HepG2 (cell line): ENCODE results near the gene SLC22A23. TPM values are rescaled to one million over a fixed set of nuclear protein-coding genes. Genes with fewer than 3 reads are reported as not detected.

Experiments used
- ATAC-seq: fragments of 200-7000 bp; cut with Tn5 transposase; 3 replicates; pipeline ENCODE4 v1.9.1; 2020; ENCODE audit warnings: mild to moderate bottlenecking, moderate library complexity
- BruUV-seq: library from RNA; stranded (reverse); fragments of 400-500 nt; replicated peaks from 2 replicates; lab custom pipeline; 2021; lab: Mats Ljungman, UMichigan
- CTCF ChIA-PET: fragments of 300-600 bp; formaldehyde crosslinking; extraction: SDS; loops from one replicate; lab custom pipeline; 2021; ENCODE audit warnings: low total read pairs, inconsistent platforms, low intra/inter-chr PET ratio; lab: Yijun Ruan, JAX
- POLR2A ChIA-PET: fragments of 350-600 bp; sonication (Branson Sonifier 250); formaldehyde crosslinking; loops from one replicate; lab custom pipeline; 2020; ENCODE audit warnings: antibody characterized with exemption, inconsistent platforms; lab: Yijun Ruan, JAX
- DNase-seq: peaks from one replicate; pipeline ENCODE4 v3.0.0-alpha.2; 2015; ENCODE audit warnings: low spot score
- FAIRE-seq: peaks from 3 replicates; lab custom pipeline; 2011; peaks lifted over from hg19 to GRCh38; lab: Jason Lieb, UNC
- H2AFZ ChIP-seq: one replicate; pipeline ENCODE4 v1.6.1; 2011; ENCODE audit warnings: low read length, inconsistent platforms
- H3K27ac ChIP-seq: fragments of 300-600 bp; 3 replicates; pipeline ENCODE4 v1.8.0; 2011; ENCODE audit warnings: mixed run types, mild to moderate bottlenecking, mixed read lengths, low read length, inconsistent platforms; ENCODE audit not compliant: insufficient read depth; ENCODE audit errors: extremely low read length
- H3K27me3 ChIP-seq, 2 experiments: fragments of 200-600 bp in 1 of 2; 2 replicates in 1 of 2; 3 replicates in 1 of 2; pipeline versions ENCODE4 v1.6.0 to v1.8.0; 2011; ENCODE audit warnings: low read length in 2 of 2, mild to moderate bottlenecking in 2 of 2, moderate library complexity in 2 of 2, inconsistent platforms in 1 of 2; ENCODE audit not compliant: insufficient read depth in 2 of 2, control insufficient read depth in 1 of 2
- H3K36me3 ChIP-seq, 2 experiments: fragments of 200-600 bp in 1 of 2; replicated peaks in 1 of 2; 2 replicates in 1 of 2; 3 replicates in 1 of 2; pipeline versions ENCODE4 v1.5.1 to v1.8.0; 2011; ENCODE audit warnings: low read length in 2 of 2, inconsistent platforms in 1 of 2; ENCODE audit not compliant: insufficient read depth in 2 of 2, control insufficient read depth in 1 of 2
- H3K4me1 ChIP-seq: 2 replicates; pipeline ENCODE4 v1.5.1; 2012; ENCODE audit warnings: low read length, inconsistent platforms; ENCODE audit not compliant: insufficient read depth
- H3K4me2 ChIP-seq: 2 replicates; pipeline ENCODE4 v1.6.0; 2011; ENCODE audit warnings: low read depth, low read length, inconsistent platforms
- H3K4me3 ChIP-seq, 3 experiments: fragments of 200-600 bp in 1 of 3; sonication (generic), shearing (Covaris generic) in 1 of 3; replicated peaks in 1 of 3; 2 replicates each; pipeline ENCODE4 v1.5.1; 2011 to 2016; ENCODE audit warnings: low read length in 3 of 3, inconsistent platforms in 2 of 3, low read depth in 2 of 3, mild to moderate bottlenecking in 2 of 3, control low read depth in 1 of 3, mixed read lengths in 1 of 3; ENCODE audit not compliant: insufficient read depth in 1 of 3
- H3K79me2 ChIP-seq: one replicate; pipeline ENCODE4 v1.6.1; 2011; ENCODE audit warnings: low read length, inconsistent platforms; ENCODE audit not compliant: insufficient read depth
- H3K9ac ChIP-seq: 2 replicates; pipeline ENCODE4 v1.6.0; 2011; ENCODE audit warnings: mild to moderate bottlenecking, low read depth, low read length, inconsistent platforms; ENCODE audit not compliant: insufficient read depth
- H3K9me3 ChIP-seq: 2 replicates; pipeline ENCODE4 v1.5.1; 2012; ENCODE audit warnings: mild to moderate bottlenecking, low read length
- H4K20me1 ChIP-seq: 2 replicates; pipeline ENCODE4 v1.6.0; 2011; ENCODE audit warnings: inconsistent platforms, mild to moderate bottlenecking, low read length, moderate library complexity; ENCODE audit not compliant: insufficient read depth
- IRX3 ChIP-seq: sonication (generic); formaldehyde crosslinking; IDR thresholded peaks from 2 replicates; pipeline ENCODE4 v1.8.1; 2023; ENCODE audit warnings: mild to moderate bottlenecking, low read depth, missing genetic modification reagents, borderline replicate concordance
- WGBS: methylation state at CpG from one replicate; pipeline ENCODE4 v1.1.6; 2017; ENCODE audit warnings: low lambda C conversion rate; 5-methylcytosine and 5-hydroxymethylcytosine counted together
- in situ Hi-C: cut with HindIII; loops from 2 replicates; pipeline ENCODE4 v1.10.0; 2017; ENCODE audit warnings: low pct_unique_long_range_greater_than_20kb; ENCODE audit not compliant: extremely low pct_ligation_motif_present
- intact Hi-C: fragments of 100-400 bp; cut with micrococcal nuclease; formaldehyde crosslinking; loops from one replicate; pipeline ENCODE4 v1.10.0; 2022; ENCODE audit not compliant: unreplicated experiment
- polyA plus RNA-seq, 8 experiments: library from polyadenylated mRNA; depleted of rRNA in 3 of 8; stranded (reverse) in 7 of 8; unstranded in 1 of 8; fragments of >200 nt; fragmentation: Illumina TruSeq in 4 of 8; extraction: Trizol in 4 of 8; gene quantifications; 2 replicates each; pipeline versions ENCODE4 v1.2.1 to v1.2.3, GENCODE V29; 2011 to 2016; ENCODE audit warnings: low read depth in 4 of 8, missing spikeins in 1 of 8, mixed read lengths in 1 of 8; ENCODE audit not compliant: insufficient read depth in 1 of 8
- total RNA-seq, 5 experiments: library from RNA; depleted of rRNA; stranded (reverse); fragments of >200 nt; fragmentation: Illumina TruSeq; extraction: Trizol; gene quantifications; 2 replicates each; pipeline ENCODE4 v1.2.3, GENCODE V29; 2016; ENCODE audit warnings: low read depth in 1 of 5
- TF ChIP-seq, protein P1 (sequence below), 2 experiments: fragments of 450-650 bp in 1 of 2; sonication (generic) in 1 of 2; formaldehyde crosslinking in 1 of 2; IDR thresholded peaks; 2 replicates each; pipeline versions ENCODE4 v1.6.1 to v1.8.0; 2016 to 2022; ENCODE audit warnings: antibody characterized with exemption in 1 of 2, mild to moderate bottlenecking in 1 of 2, missing genetic modification reagents in 1 of 2

The SLC22A23 gene
- total and polyA plus RNA-seq, 2 of the 13 experiments (the other 11 are each of a cell fraction or from before 2014, with no cell fraction given) = 11.8 to 17.5 TPM

DNA sequence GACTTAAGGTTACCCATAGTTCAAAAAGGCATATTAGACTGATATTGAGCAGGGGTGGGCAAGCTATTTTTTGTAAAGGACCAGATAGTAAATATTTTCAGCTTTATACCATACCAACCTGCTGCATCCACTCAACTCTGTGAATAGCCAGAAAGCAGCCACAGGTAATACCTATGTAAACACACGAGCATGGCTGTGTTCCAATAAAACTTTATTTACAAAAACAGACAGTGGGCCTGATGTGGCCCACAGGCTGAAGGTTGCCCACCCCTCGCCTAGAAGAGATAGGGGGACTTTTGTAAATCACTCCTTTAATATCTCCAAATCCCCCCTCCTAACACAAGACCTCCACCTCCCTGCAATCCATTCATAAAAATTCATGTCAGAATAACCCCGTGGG is 133.7 kb downstream of the SLC22A23 start:
- Histone ChIP-seq H4K20me1 (peaks cover 3% of the 10 kb centered on the region; the same call in 1 of the 2 replicates), H2AFZ (no peak overlapping the region), H3K27me3 (no peaks in the 10 kb centered on the region), H3K36me3 (peaks cover 37 to 58% of the 10 kb centered on the region in 2 experiments), H3K4me1 (no peaks in the 10 kb centered on the region), H3K9ac (no peak overlapping the region), H3K9me3 (no peaks in the 10 kb centered on the region), H3K27ac (no peak overlapping the region), H3K79me2 (no peaks in the 10 kb centered on the region), H3K4me2 (no peak overlapping the region), H3K4me3 (no peak overlapping the region)
- in situ Hi-C loops = no loop called here
- POLR2A ChIA-PET = no interaction called here
- no peak for FAIRE-seq
- TF ChIP-seq IRX3 (CRISPR knock-in tag) = no peak
- TF ChIP-seq, protein P1, sequence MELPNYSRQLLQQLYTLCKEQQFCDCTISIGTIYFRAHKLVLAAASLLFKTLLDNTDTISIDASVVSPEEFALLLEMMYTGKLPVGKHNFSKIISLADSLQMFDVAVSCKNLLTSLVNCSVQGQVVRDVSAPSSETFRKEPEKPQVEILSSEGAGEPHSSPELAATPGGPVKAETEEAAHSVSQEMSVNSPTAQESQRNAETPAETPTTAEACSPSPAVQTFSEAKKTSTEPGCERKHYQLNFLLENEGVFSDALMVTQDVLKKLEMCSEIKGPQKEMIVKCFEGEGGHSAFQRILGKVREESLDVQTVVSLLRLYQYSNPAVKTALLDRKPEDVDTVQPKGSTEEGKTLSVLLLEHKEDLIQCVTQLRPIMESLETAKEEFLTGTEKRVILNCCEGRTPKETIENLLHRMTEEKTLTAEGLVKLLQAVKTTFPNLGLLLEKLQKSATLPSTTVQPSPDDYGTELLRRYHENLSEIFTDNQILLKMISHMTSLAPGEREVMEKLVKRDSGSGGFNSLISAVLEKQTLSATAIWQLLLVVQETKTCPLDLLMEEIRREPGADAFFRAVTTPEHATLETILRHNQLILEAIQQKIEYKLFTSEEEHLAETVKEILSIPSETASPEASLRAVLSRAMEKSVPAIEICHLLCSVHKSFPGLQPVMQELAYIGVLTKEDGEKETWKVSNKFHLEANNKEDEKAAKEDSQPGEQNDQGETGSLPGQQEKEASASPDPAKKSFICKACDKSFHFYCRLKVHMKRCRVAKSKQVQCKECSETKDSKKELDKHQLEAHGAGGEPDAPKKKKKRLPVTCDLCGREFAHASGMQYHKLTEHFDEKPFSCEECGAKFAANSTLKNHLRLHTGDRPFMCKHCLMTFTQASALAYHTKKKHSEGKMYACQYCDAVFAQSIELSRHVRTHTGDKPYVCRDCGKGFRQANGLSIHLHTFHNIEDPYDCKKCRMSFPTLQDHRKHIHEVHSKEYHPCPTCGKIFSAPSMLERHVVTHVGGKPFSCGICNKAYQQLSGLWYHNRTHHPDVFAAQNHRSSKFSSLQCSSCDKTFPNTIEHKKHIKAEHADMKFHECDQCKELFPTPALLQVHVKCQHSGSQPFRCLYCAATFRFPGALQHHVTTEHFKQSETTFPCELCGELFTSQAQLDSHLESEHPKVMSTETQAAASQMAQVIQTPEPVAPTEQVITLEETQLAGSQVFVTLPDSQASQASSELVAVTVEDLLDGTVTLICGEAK (IDR thresholded peaks at IDR 0.05) = peak; percentile 46; the same call in 1 of the 2 replicates
- TF ChIP-seq, protein P1 (CRISPR knock-in tag; IDR thresholded peaks at IDR 0.05) = peak; percentile 98
- WGBS = 98% methylated on average over 3 of the region's 3 CpGs
- CTCF ChIA-PET = no interaction called here
- no peak for DNase-seq
- ATAC-seq = no peak
- BruUV-seq = no TSS peak
- intact Hi-C loops = no loop called here
